22Rv1 (cell line): ENCODE measurements around the gene NTRK3.

ENCODE experiments used
- ZFX ChIP-seq: fragments of 450-650 bp; IDR thresholded peaks from 2 replicates; pipeline ENCODE4 v1.6.1; 2017; ENCODE audit warnings: antibody characterized with exemption, borderline replicate concordance
- TF ChIP-seq, protein P1 (sequence below): fragments of 450-650 bp; IDR thresholded peaks from 2 replicates; pipeline ENCODE4 v1.5.1; 2017; ENCODE audit warnings: mild to moderate bottlenecking

DNA sequence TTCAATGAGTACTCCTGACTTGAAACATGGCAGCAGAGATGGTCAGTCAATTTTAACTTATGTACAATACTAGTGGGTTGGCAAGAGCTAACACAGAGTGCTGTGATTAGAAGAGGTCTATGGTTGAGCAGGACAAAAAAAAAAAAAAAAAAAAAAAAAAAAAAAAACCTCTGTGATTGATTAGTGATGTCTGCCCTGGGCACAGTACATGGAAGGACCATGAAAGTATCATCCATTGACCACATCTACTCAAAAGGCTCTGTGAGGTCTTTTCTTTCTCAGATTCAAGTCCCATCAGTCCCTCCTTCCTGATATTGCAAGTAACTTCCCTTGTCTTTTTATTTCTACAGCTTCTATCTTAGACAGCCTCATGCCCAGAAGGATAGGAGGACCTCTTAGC, 59.6 kb downstream of the NTRK3 start:
- TF ChIP-seq, protein P1, sequence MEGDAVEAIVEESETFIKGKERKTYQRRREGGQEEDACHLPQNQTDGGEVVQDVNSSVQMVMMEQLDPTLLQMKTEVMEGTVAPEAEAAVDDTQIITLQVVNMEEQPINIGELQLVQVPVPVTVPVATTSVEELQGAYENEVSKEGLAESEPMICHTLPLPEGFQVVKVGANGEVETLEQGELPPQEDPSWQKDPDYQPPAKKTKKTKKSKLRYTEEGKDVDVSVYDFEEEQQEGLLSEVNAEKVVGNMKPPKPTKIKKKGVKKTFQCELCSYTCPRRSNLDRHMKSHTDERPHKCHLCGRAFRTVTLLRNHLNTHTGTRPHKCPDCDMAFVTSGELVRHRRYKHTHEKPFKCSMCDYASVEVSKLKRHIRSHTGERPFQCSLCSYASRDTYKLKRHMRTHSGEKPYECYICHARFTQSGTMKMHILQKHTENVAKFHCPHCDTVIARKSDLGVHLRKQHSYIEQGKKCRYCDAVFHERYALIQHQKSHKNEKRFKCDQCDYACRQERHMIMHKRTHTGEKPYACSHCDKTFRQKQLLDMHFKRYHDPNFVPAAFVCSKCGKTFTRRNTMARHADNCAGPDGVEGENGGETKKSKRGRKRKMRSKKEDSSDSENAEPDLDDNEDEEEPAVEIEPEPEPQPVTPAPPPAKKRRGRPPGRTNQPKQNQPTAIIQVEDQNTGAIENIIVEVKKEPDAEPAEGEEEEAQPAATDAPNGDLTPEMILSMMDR: no peak
- no peak for TF ChIP-seq ZFX
